HepG2 (cell line): Measurements from ENCODE around the gene ZNF747. TPM values are rescaled to one million over a fixed set of nuclear protein-coding genes. Genes with fewer than 3 reads are reported as not detected.
"Not testable (repeated sequence)": the region's sequence is repeated elsewhere in the genome, so short reads cannot be mapped to it uniquely, and the experiment has no call there.

Experiments used
- ATAC-seq: fragments of 200-7000 bp; cut with Tn5 transposase; 3 replicates; pipeline ENCODE4 v1.9.1; 2020; ENCODE audit warnings: mild to moderate bottlenecking, moderate library complexity
- BruUV-seq: library from RNA; stranded (reverse); fragments of 400-500 nt; replicated peaks from 2 replicates; lab custom pipeline; 2021; lab: Mats Ljungman, UMichigan
- CTCF ChIA-PET: fragments of 300-600 bp; formaldehyde crosslinking; extraction: SDS; loops from one replicate; lab custom pipeline; 2021; ENCODE audit warnings: low total read pairs, inconsistent platforms, low intra/inter-chr PET ratio; lab: Yijun Ruan, JAX
- POLR2A ChIA-PET: fragments of 350-600 bp; sonication (Branson Sonifier 250); formaldehyde crosslinking; loops from one replicate; lab custom pipeline; 2020; ENCODE audit warnings: antibody characterized with exemption, inconsistent platforms; lab: Yijun Ruan, JAX
- DNase-seq: peaks from one replicate; pipeline ENCODE4 v3.0.0-alpha.2; 2015; ENCODE audit warnings: low spot score
- FAIRE-seq: peaks from 3 replicates; lab custom pipeline; 2011; peaks lifted over from hg19 to GRCh38; lab: Jason Lieb, UNC
- H2AFZ ChIP-seq: one replicate; pipeline ENCODE4 v1.6.1; 2011; ENCODE audit warnings: low read length, inconsistent platforms
- H3K27ac ChIP-seq: fragments of 300-600 bp; 3 replicates; pipeline ENCODE4 v1.8.0; 2011; ENCODE audit warnings: mixed run types, mild to moderate bottlenecking, mixed read lengths, low read length, inconsistent platforms; ENCODE audit not compliant: insufficient read depth; ENCODE audit errors: extremely low read length
- H3K27me3 ChIP-seq, 2 experiments: fragments of 200-600 bp in 1 of 2; 2 replicates in 1 of 2; 3 replicates in 1 of 2; pipeline versions ENCODE4 v1.6.0 to v1.8.0; 2011; ENCODE audit warnings: low read length in 2 of 2, mild to moderate bottlenecking in 2 of 2, moderate library complexity in 2 of 2, inconsistent platforms in 1 of 2; ENCODE audit not compliant: insufficient read depth in 2 of 2, control insufficient read depth in 1 of 2
- H3K36me3 ChIP-seq, 2 experiments: fragments of 200-600 bp in 1 of 2; replicated peaks in 1 of 2; 2 replicates in 1 of 2; 3 replicates in 1 of 2; pipeline versions ENCODE4 v1.5.1 to v1.8.0; 2011; ENCODE audit warnings: low read length in 2 of 2, inconsistent platforms in 1 of 2; ENCODE audit not compliant: insufficient read depth in 2 of 2, control insufficient read depth in 1 of 2
- H3K4me1 ChIP-seq: 2 replicates; pipeline ENCODE4 v1.5.1; 2012; ENCODE audit warnings: low read length, inconsistent platforms; ENCODE audit not compliant: insufficient read depth
- H3K4me2 ChIP-seq: 2 replicates; pipeline ENCODE4 v1.6.0; 2011; ENCODE audit warnings: low read depth, low read length, inconsistent platforms
- H3K4me3 ChIP-seq, 3 experiments: fragments of 200-600 bp in 1 of 3; sonication (generic), shearing (Covaris generic) in 1 of 3; replicated peaks in 1 of 3; 2 replicates each; pipeline ENCODE4 v1.5.1; 2011 to 2016; ENCODE audit warnings: low read length in 3 of 3, inconsistent platforms in 2 of 3, low read depth in 2 of 3, mild to moderate bottlenecking in 2 of 3, control low read depth in 1 of 3, mixed read lengths in 1 of 3; ENCODE audit not compliant: insufficient read depth in 1 of 3
- H3K79me2 ChIP-seq: one replicate; pipeline ENCODE4 v1.6.1; 2011; ENCODE audit warnings: low read length, inconsistent platforms; ENCODE audit not compliant: insufficient read depth
- H3K9ac ChIP-seq: 2 replicates; pipeline ENCODE4 v1.6.0; 2011; ENCODE audit warnings: mild to moderate bottlenecking, low read depth, low read length, inconsistent platforms; ENCODE audit not compliant: insufficient read depth
- H3K9me3 ChIP-seq: 2 replicates; pipeline ENCODE4 v1.5.1; 2012; ENCODE audit warnings: mild to moderate bottlenecking, low read length
- H4K20me1 ChIP-seq: 2 replicates; pipeline ENCODE4 v1.6.0; 2011; ENCODE audit warnings: inconsistent platforms, mild to moderate bottlenecking, low read length, moderate library complexity; ENCODE audit not compliant: insufficient read depth
- NR1H2 ChIP-seq: sonication (generic); formaldehyde crosslinking; IDR thresholded peaks from 2 replicates; pipeline ENCODE4 v1.8.1; 2022; ENCODE audit warnings: low read depth, missing genetic modification reagents, borderline replicate concordance
- RCOR2 ChIP-seq: IDR thresholded peaks from 2 replicates; pipeline ENCODE4 v1.6.1; 2016; ENCODE audit warnings: missing biosample characterization, missing genetic modification reagents
- ZBTB38 ChIP-seq: sonication (generic); formaldehyde crosslinking; IDR thresholded peaks from 2 replicates; pipeline ENCODE4 v1.5.1; 2020; ENCODE audit warnings: mild to moderate bottlenecking, missing genetic modification reagents
- WGBS: methylation state at CpG from one replicate; pipeline ENCODE4 v1.1.6; 2017; ENCODE audit warnings: low lambda C conversion rate; 5-methylcytosine and 5-hydroxymethylcytosine counted together
- in situ Hi-C: cut with HindIII; loops from 2 replicates; pipeline ENCODE4 v1.10.0; 2017; ENCODE audit warnings: low pct_unique_long_range_greater_than_20kb; ENCODE audit not compliant: extremely low pct_ligation_motif_present
- intact Hi-C: fragments of 100-400 bp; cut with micrococcal nuclease; formaldehyde crosslinking; loops from one replicate; pipeline ENCODE4 v1.10.0; 2022; ENCODE audit not compliant: unreplicated experiment
- polyA plus RNA-seq, 8 experiments: library from polyadenylated mRNA; depleted of rRNA in 3 of 8; stranded (reverse) in 7 of 8; unstranded in 1 of 8; fragments of >200 nt; fragmentation: Illumina TruSeq in 4 of 8; extraction: Trizol in 4 of 8; gene quantifications; 2 replicates each; pipeline versions ENCODE4 v1.2.1 to v1.2.3, GENCODE V29; 2011 to 2016; ENCODE audit warnings: low read depth in 4 of 8, missing spikeins in 1 of 8, mixed read lengths in 1 of 8; ENCODE audit not compliant: insufficient read depth in 1 of 8
- total RNA-seq, 5 experiments: library from RNA; depleted of rRNA; stranded (reverse); fragments of >200 nt; fragmentation: Illumina TruSeq; extraction: Trizol; gene quantifications; 2 replicates each; pipeline ENCODE4 v1.2.3, GENCODE V29; 2016; ENCODE audit warnings: low read depth in 1 of 5
- TF ChIP-seq, protein P1 (sequence below): sonication (generic); formaldehyde crosslinking; IDR thresholded peaks from 2 replicates; pipeline ENCODE4 v1.4.0; 2020; ENCODE audit warnings: mild to moderate bottlenecking, low read depth, missing genetic modification reagents
- TF ChIP-seq, protein P2 (sequence below): sonication (generic); formaldehyde crosslinking; IDR thresholded peaks from 2 replicates; pipeline ENCODE4 v1.4.0; 2020; ENCODE audit warnings: missing genetic modification reagents

The ZNF747 gene
- total and polyA plus RNA-seq, 2 of the 13 experiments (the other 11 are each of a cell fraction or from before 2014, with no cell fraction given), result 7.2 to 10.2 TPM

DNA sequence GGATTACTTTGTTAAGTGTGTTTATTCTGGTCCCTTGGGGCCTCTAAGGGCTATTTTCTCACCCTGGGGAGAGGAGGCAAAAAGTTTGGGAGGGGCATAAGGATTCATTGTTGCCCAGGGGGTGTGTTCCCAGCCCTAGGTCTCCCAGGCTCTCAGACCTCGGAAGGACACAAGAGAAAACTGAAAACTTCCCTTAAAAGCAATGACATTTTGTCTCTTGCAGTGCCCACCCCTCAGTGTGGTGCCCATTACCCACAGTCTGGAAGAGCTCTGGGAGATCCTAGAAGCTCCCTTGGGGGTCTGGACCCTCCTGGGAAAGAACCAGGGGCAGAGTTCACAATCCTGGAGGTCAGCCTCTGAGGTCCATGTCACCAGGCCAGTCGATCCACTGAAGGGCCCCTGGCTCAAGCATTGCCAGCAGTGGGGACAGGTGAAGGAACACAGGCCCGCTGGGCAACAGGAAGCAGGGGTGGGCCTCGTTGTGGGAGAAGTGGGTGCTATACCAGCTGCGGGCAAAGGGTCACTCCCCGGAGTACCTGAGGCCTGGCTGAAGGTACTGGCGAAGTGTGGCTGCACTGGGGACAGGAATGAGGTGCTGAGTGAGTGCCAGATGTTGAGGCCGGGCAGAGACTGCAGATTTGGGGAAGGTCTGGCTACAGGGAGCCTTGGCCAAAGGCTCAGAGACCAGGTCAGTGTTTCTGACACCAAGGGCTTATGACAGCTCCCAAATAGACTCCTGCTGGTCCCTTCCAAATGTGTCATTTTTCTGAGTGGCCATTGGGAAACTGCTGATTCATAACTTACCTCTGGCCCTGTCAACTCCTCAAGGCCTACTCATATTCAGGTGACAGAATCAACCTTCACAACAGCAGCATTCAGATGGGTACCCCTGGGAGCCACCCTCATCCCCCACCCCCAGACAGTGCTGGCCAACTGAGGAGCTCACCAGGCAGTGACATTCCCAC lies 4.6 kb upstream of the ZNF747 start (continued):
- TF ChIP-seq NR1H2 (no peak), RCOR2 (CRISPR knock-in tag) (no peak)
- TF ChIP-seq, protein P1, sequence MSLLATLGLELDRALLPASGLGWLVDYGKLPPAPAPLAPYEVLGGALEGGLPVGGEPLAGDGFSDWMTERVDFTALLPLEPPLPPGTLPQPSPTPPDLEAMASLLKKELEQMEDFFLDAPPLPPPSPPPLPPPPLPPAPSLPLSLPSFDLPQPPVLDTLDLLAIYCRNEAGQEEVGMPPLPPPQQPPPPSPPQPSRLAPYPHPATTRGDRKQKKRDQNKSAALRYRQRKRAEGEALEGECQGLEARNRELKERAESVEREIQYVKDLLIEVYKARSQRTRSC (CRISPR knock-in tag), result no peak

DNA sequence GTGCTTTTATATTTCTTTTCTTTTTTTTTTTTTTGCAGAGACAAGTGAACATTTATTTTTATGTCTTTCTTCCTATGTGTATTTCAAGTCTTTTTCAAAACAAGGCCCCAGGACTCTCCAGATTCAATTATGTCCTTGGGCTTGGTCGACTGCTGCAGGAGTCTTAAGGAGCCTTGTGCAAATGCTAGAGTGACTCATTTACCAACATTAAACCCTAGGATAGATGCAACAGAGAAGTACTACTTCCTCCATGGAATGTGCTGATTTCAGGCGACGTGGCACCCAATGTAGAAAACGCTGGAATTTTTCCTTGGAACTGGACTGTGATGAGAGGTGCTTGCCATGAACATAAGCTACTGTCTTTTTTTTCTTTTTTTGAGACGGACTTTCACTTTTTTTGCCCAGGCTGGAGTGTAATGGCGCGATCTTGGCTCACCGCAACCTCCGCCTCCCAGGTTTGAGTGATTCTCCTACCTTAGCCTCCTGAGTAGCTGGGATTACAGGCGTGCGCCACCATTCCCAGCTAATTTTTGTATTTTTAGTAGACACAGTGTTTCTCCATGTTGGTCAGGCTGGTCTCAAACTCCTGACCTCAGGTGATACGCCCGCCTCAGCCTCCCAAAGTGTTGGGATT lies 1.9 kb upstream of the ZNF747 start:
- BruUV-seq, result not testable (repeated sequence)
- TF ChIP-seq, protein P2, sequence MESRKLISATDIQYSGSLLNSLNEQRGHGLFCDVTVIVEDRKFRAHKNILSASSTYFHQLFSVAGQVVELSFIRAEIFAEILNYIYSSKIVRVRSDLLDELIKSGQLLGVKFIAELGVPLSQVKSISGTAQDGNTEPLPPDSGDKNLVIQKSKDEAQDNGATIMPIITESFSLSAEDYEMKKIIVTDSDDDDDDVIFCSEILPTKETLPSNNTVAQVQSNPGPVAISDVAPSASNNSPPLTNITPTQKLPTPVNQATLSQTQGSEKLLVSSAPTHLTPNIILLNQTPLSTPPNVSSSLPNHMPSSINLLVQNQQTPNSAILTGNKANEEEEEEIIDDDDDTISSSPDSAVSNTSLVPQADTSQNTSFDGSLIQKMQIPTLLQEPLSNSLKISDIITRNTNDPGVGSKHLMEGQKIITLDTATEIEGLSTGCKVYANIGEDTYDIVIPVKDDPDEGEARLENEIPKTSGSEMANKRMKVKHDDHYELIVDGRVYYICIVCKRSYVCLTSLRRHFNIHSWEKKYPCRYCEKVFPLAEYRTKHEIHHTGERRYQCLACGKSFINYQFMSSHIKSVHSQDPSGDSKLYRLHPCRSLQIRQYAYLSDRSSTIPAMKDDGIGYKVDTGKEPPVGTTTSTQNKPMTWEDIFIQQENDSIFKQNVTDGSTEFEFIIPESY (CRISPR knock-in tag), result 0 out of 2 replicates have a peak, but pooled peaks have one; percentile 16
- TF ChIP-seq ZBTB38 (CRISPR knock-in tag), result peak; percentile 59; the same call in 1 of the 2 replicates

More for the DNA sequence above, 1.9 kb upstream of the ZNF747 start:
- FAIRE-seq, H3K9me3 ChIP-seq, DNase-seq, ATAC-seq, H2AFZ ChIP-seq, H4K20me1 ChIP-seq, H3K36me3 ChIP-seq, in situ Hi-C loops, H3K27me3 ChIP-seq, intact Hi-C loops: not testable (repeated sequence)
- H3K4me3 ChIP-seq, result peak overlapping the region in 2 of 3 experiments; percentile 75 to 81; a peak in 3 of 6 replicates
- CTCF ChIA-PET, result interaction anchor here (1.6 kb wide), 1 partner anchor 106 kb away, joined by 7 read pairs; the partner anchor contains the start of gene DCTPP1
- H3K79me2 ChIP-seq, result peaks cover 31% of the 10 kb centered on the region
- H3K27ac ChIP-seq, result peak overlapping the region; percentile 85
- POLR2A ChIA-PET, result interaction anchor here (1.1 to 5.1 kb wide), 10 partner anchors 9 to 107 kb away, joined by 4 to 187 read pairs (median 10); partner anchors contain the start of genes DCTPP1, ZNF689 and ZNF764
- peak overlapping the region; percentile 89 for H3K9ac ChIP-seq
- H3K4me1 ChIP-seq, result peaks cover 68% of the 10 kb centered on the region
- H3K4me2 ChIP-seq, result peak overlapping the region; percentile 95
- 93% methylated on average over 13 of the region's 13 CpGs for WGBS
